GM12878 (cell line): ENCODE data around the gene DYNC1H1. TPM values are rescaled to one million over a fixed set of nuclear protein-coding genes. Genes with fewer than 3 reads are reported as not detected.

Experiments
- CBX3 ChIP-seq: fragments of 200-600 bp; sonication (generic); IDR thresholded peaks from 2 replicates; pipeline ENCODE4 v1.6.1; 2016; ENCODE audit warnings: low read depth, borderline replicate concordance
- CEBPB ChIP-seq, 2 experiments: fragments of 150-350 bp in 1 of 2; IDR thresholded peaks; 2 replicates each; pipeline ENCODE4 v1.6.1; 2012 to 2014; ENCODE audit warnings: low read depth in 2 of 2, low read length in 2 of 2, borderline replicate concordance in 1 of 2, inconsistent platforms in 1 of 2
- CREB1 ChIP-seq: IDR thresholded peaks from 2 replicates; pipeline ENCODE4 v1.6.1; 2012; ENCODE audit warnings: low read depth, mild to moderate bottlenecking, inconsistent platforms
- CTCF ChIP-seq, 3 experiments: IDR thresholded peaks in 2 of 3; conservative IDR thresholded peaks in 1 of 3; 2 replicates each; pipeline ENCODE4 v1.5.1; 2011; ENCODE audit warnings: low read depth in 3 of 3, low read length in 3 of 3, mild to moderate bottlenecking in 3 of 3, control low read depth in 2 of 3, moderate library complexity in 2 of 3, inconsistent platforms in 1 of 3, mixed read lengths in 1 of 3; ENCODE audit not compliant: control insufficient read depth in 2 of 3, insufficient read depth in 1 of 3; ENCODE audit errors: extremely low read depth in 1 of 3
- E2F8 ChIP-seq: fragments of 450-650 bp; IDR thresholded peaks from 2 replicates; pipeline ENCODE4 v1.6.1; 2018; ENCODE audit warnings: mild to moderate bottlenecking, low read depth, moderate library complexity; ENCODE audit not compliant: partially characterized antibody
- EED ChIP-seq: sonication (generic); IDR thresholded peaks from 2 replicates; pipeline ENCODE4 v1.6.1; 2016; ENCODE audit warnings: antibody characterized with exemption, low read depth
- ELK1 ChIP-seq: IDR thresholded peaks from 2 replicates; pipeline ENCODE4 v1.6.1; 2012; ENCODE audit warnings: low read depth, low read length, improper control_type of control experiment
- KLF5 ChIP-seq: fragments of 450-650 bp; IDR thresholded peaks from 2 replicates; pipeline ENCODE4 v1.6.1; 2014; ENCODE audit warnings: mild to moderate bottlenecking; ENCODE audit not compliant: partially characterized antibody
- MEF2B ChIP-seq: fragments of 450-650 bp; IDR thresholded peaks from 2 replicates; pipeline ENCODE4 v1.6.1; 2018; ENCODE audit warnings: mild to moderate bottlenecking, moderate library complexity; ENCODE audit not compliant: partially characterized antibody, poor library complexity, severe bottlenecking
- MTA2 ChIP-seq: fragments of 450-650 bp; IDR thresholded peaks from 2 replicates; pipeline ENCODE4 v1.6.1; 2016; ENCODE audit warnings: low read depth, mild to moderate bottlenecking, moderate library complexity
- NFXL1 ChIP-seq: fragments of 450-650 bp; IDR thresholded peaks from 2 replicates; pipeline ENCODE4 v1.6.1; 2017; ENCODE audit warnings: antibody characterized with exemption, mild to moderate bottlenecking, borderline replicate concordance
- NFYA ChIP-seq: IDR thresholded peaks from 2 replicates; pipeline ENCODE4 v1.6.1; 2011; ENCODE audit warnings: low read depth, mild to moderate bottlenecking, low read length, improper control_type of control experiment, borderline replicate concordance
- RUNX3 ChIP-seq: IDR thresholded peaks from 2 replicates; pipeline ENCODE4 v1.6.1; 2012; ENCODE audit warnings: low read length, inconsistent platforms
- SIN3A ChIP-seq: IDR thresholded peaks from 2 replicates; pipeline ENCODE4 v1.6.1; 2012; ENCODE audit warnings: low read depth, low read length, improper control_type of control experiment
- SMC3 ChIP-seq: IDR thresholded peaks from 2 replicates; pipeline ENCODE4 v1.6.1; 2011; ENCODE audit warnings: low read length, improper control_type of control experiment, borderline replicate concordance
- STAT3 ChIP-seq: IDR thresholded peaks from 2 replicates; pipeline ENCODE4 v1.6.1; 2011; ENCODE audit warnings: low read depth, low read length, improper control_type of control experiment
- WRNIP1 ChIP-seq: IDR thresholded peaks from 2 replicates; pipeline ENCODE4 v1.6.1; 2011; ENCODE audit warnings: low read depth, low read length, improper control_type of control experiment, borderline replicate concordance
- ZNF384 ChIP-seq: IDR thresholded peaks from 2 replicates; pipeline ENCODE4 v1.6.1; 2012; ENCODE audit warnings: low read depth, mild to moderate bottlenecking, low read length, improper control_type of control experiment, borderline replicate concordance
- ZNF622 ChIP-seq: fragments of 450-650 bp; IDR thresholded peaks from 2 replicates; pipeline ENCODE4 v1.6.1; 2017; ENCODE audit warnings: mild to moderate bottlenecking, inconsistent platforms
- polyA plus RNA-seq, 11 experiments: library from polyadenylated mRNA; depleted of rRNA in 4 of 11; unstranded in 6 of 11; stranded (reverse) in 5 of 11; fragments of >200 nt; fragmentation: Nextera tagmentation in 4 of 11; fragmentation: Illumina TruSeq in 1 of 11; extraction: Ambion mirVana in 4 of 11; extraction: Trizol in 1 of 11; gene quantifications; 1 replicate in 1 of 11; 2 replicates in 10 of 11; pipeline versions ENCODE4 v1.2.1 to v1.2.3, GENCODE V29; 2011 to 2016; ENCODE audit warnings: inconsistent platforms in 2 of 11, missing spikeins in 2 of 11, low read depth in 1 of 11
- total RNA-seq, 4 experiments: library from RNA; depleted of rRNA in 3 of 4; stranded (reverse); fragments of >200 nt in 3 of 4; fragmentation: Illumina TruSeq in 1 of 4; extraction: Trizol in 1 of 4; gene quantifications; 2 replicates each; pipeline versions ENCODE4 v1.2.1 to v1.2.3, GENCODE V29; 2013 to 2021
- TF ChIP-seq, protein P1 (sequence below): IDR thresholded peaks from 2 replicates; pipeline ENCODE4 v1.6.1; 2012; ENCODE audit warnings: low read depth, low read length, improper control_type of control experiment
- TF ChIP-seq, protein P2 (sequence below): fragments of 450-650 bp; formaldehyde crosslinking; IDR thresholded peaks from 2 replicates; pipeline ENCODE4 v1.5.0; 2022; ENCODE audit warnings: mild to moderate bottlenecking, missing genetic modification characterization

Gene DYNC1H1
- total and polyA plus RNA-seq, 10 of the 15 experiments (the other 5 are each of a cell fraction or from before 2014, with no cell fraction given), result 38.4 to 291 (median 111) TPM

DNA sequence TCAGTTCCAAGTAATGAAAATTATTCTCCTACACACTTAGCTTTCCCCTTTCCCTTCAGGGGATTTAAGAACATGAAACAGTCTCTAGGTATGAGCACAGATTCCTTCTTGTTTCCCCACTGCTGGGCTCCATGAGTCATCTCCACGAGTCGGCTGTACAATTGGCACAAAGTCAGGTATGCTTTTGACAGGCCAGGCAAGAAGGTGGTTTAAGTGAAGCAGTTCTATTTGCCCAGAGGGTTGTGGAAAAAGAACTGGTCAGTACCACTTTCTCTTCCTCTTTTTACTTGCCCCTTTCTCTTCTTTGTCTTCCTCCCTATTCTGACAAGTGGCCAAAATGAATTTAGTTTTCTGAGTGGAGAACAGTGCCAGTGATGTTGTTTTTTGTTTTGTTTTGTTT lies 16.3 kb downstream of the DYNC1H1 start (continued):
- TF ChIP-seq MEF2B (no peak), RUNX3 (peak; percentile 70), WRNIP1 (no peak), ZNF384 (no peak), KLF5 (no peak), MTA2 (peak; percentile 72; the same call in 1 of the 2 replicates), EED (peak; percentile 49; the same call in 1 of the 2 replicates), CREB1 (no peak), NFXL1 (no peak), CTCF (IDR thresholded peaks at IDR 0.05 in 2 of 3, conservative IDR thresholded peaks at IDR 0.05 in 1 of 3; ENCODE audit: control insufficient read depth in 2 of 3, extremely low read depth in 1 of 3, insufficient read depth in 1 of 3, low read depth in 3 of 3, low read length in 3 of 3) (no peak), ELK1 (no peak), ZNF622 (no peak), SMC3 (no peak), CBX3 (no peak), NFYA (no peak), CEBPB (IDR thresholded peaks at IDR 0.05; ENCODE audit: borderline replicate concordance in 1 of 2, low read depth in 2 of 2, low read length in 2 of 2) (no peak), E2F8 (no peak), STAT3 (no peak), SIN3A (no peak)
- TF ChIP-seq, protein P1, sequence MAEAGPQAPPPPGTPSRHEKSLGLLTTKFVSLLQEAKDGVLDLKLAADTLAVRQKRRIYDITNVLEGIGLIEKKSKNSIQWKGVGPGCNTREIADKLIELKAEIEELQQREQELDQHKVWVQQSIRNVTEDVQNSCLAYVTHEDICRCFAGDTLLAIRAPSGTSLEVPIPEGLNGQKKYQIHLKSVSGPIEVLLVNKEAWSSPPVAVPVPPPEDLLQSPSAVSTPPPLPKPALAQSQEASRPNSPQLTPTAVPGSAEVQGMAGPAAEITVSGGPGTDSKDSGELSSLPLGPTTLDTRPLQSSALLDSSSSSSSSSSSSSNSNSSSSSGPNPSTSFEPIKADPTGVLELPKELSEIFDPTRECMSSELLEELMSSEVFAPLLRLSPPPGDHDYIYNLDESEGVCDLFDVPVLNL, result no peak
- TF ChIP-seq, protein P2, sequence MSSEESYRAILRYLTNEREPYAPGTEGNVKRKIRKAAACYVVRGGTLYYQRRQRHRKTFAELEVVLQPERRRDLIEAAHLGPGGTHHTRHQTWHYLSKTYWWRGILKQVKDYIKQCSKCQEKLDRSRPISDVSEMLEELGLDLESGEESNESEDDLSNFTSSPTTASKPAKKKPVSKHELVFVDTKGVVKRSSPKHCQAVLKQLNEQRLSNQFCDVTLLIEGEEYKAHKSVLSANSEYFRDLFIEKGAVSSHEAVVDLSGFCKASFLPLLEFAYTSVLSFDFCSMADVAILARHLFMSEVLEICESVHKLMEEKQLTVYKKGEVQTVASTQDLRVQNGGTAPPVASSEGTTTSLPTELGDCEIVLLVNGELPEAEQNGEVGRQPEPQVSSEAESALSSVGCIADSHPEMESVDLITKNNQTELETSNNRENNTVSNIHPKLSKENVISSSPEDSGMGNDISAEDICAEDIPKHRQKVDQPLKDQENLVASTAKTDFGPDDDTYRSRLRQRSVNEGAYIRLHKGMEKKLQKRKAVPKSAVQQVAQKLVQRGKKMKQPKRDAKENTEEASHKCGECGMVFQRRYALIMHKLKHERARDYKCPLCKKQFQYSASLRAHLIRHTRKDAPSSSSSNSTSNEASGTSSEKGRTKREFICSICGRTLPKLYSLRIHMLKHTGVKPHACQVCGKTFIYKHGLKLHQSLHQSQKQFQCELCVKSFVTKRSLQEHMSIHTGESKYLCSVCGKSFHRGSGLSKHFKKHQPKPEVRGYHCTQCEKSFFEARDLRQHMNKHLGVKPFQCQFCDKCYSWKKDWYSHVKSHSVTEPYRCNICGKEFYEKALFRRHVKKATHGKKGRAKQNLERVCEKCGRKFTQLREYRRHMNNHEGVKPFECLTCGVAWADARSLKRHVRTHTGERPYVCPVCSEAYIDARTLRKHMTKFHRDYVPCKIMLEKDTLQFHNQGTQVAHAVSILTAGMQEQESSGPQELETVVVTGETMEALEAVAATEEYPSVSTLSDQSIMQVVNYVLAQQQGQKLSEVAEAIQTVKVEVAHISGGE (CRISPR knock-in tag), result no peak
